ENCODE measurements around the gene CNNM3. TPM values are rescaled to one million over a fixed set of nuclear protein-coding genes. Genes with fewer than 3 reads are reported as not detected.

CNNM3 gene
- total RNA-seq, 2 donors from 2014 or later: 4.2 to 7.9 TPM

GRCh38 chr2:96831679-96832078 is 15.6 kb downstream of the CNNM3 start:
- Histone ChIP-seq H3K4me1 (peaks cover 0 to 18% of the 10 kb centered on the region in 2 donors), H3K36me3 (peaks cover 62% of the 10 kb centered on the region), H3K27me3 (no peaks in the 10 kb centered on the region), H3K27ac (no peak overlapping the region), H3K4me3 (no peak overlapping the region), H3K9me3 (no peaks in the 10 kb centered on the region)
- TF ChIP-seq CTCF (IDR thresholded peaks at IDR 0.05): no peak
- no peak for DNase-seq (ENCODE audit: low spot score)

GRCh38 chr2:96832408-96832753 is 16.3 kb downstream of the CNNM3 start:
- no peak for TF ChIP-seq CTCF (IDR thresholded peaks at IDR 0.05)
- peaks cover 0 to 18% of the 10 kb centered on the region in 2 donors for H3K4me1 ChIP-seq
- no peak overlapping the region for H3K4me3 ChIP-seq
- DNase-seq (ENCODE audit: low spot score): no peak
- H3K36me3 ChIP-seq: peaks cover 55% of the 10 kb centered on the region
- H3K27me3 ChIP-seq: no peaks in the 10 kb centered on the region
- H3K9me3 ChIP-seq: no peaks in the 10 kb centered on the region
- peak overlapping the region; percentile 33 to 62 for H3K27ac ChIP-seq

- Histone ChIP-seq H3K27me3 (no peaks in the 10 kb centered on the region), H3K36me3 (peaks cover 50% of the 10 kb centered on the region), H3K9me3 (no peaks in the 10 kb centered on the region), H3K4me3 (no peak overlapping the region), H3K27ac (peak overlapping the region; percentile 33 to 62), H3K4me1 (peaks cover 0 to 18% of the 10 kb centered on the region in 2 donors)
- DNase-seq (ENCODE audit: low spot score): peak; percentile 71
- TF ChIP-seq CTCF (IDR thresholded peaks at IDR 0.05): no peak
Observed at GRCh38 chr2:96832754-96833507, 16.9 kb downstream of the CNNM3 start.

GRCh38 chr2:96835830-96836229 is 19.8 kb downstream of the CNNM3 start:
- no peaks in the 10 kb centered on the region for H3K9me3 ChIP-seq
- no peak overlapping the region for H3K4me3 ChIP-seq
- no peaks in the 10 kb centered on the region for H3K27me3 ChIP-seq
- no peak overlapping the region for H3K27ac ChIP-seq
- TF ChIP-seq CTCF (IDR thresholded peaks at IDR 0.05): no peak
- DNase-seq (ENCODE audit: low spot score): no peak
- H3K4me1 ChIP-seq: peaks cover 0 to 33% of the 10 kb centered on the region in 2 donors
- H3K36me3 ChIP-seq: peaks cover 38% of the 10 kb centered on the region

GRCh38 chr2:96837575-96837974 is 21.5 kb downstream of the CNNM3 start:
- TF ChIP-seq CTCF (IDR thresholded peaks at IDR 0.05): no peak
- peaks cover 21% of the 10 kb centered on the region for H3K36me3 ChIP-seq
- H3K4me3 ChIP-seq: no peak overlapping the region
- H3K27me3 ChIP-seq: no peaks in the 10 kb centered on the region
- H3K4me1 ChIP-seq: peaks cover 0 to 32% of the 10 kb centered on the region in 2 donors
- DNase-seq (ENCODE audit: low spot score): no peak
- H3K27ac ChIP-seq: no peak overlapping the region
- no peaks in the 10 kb centered on the region for H3K9me3 ChIP-seq
